DMS153 (cell line): Measurements from ENCODE around the gene CACNA1G.

Experiments
- DNase-seq: peaks from one replicate; lab custom pipeline; 2025; lab: John Stamatoyannopoulos, UW

CACNA1G gene

DNA sequence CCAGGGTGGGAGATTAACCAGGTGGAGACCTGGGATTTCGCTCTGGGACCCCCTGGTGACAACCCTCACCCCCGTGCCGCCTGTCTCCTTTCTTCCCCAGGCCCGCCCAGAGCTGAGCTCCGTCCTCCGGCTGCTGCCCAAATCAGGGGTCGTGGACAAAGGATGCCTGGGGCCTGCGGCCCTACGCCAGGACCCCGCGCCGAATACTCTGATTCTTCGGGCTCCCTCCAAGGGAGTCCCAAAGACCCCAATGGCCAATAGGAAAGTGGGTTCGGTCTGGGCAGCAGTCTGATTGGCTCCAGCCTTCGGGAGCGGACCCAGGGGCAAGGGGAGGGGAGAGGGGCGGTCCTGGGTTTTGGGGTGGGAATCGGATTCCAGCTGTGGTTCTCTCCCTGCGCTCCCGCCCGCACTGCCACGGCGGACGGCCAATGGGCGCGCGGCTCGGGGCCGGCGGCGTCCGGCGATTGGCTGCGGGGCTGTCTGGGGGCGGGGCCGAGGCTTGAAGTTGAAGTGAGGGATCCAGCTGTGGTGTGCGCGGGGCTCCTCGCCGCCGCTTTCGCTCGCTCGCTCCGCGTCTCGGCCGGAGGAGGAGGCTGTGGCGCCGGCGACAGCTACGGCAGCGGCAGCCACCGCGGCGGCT, at the start of gene CACNA1G:
TSS of gene CACNA1G (plus strand) at position 531 of the 640 bp plus-strand sequence. CDS start 745 bp downstream, outside the sequence.
- peak; percentile 62 for DNase-seq

- no peak for DNase-seq
Observed at GRCh38 chr17:50511058-50511457, 49.5 kb upstream of the CACNA1G start.

DNA sequence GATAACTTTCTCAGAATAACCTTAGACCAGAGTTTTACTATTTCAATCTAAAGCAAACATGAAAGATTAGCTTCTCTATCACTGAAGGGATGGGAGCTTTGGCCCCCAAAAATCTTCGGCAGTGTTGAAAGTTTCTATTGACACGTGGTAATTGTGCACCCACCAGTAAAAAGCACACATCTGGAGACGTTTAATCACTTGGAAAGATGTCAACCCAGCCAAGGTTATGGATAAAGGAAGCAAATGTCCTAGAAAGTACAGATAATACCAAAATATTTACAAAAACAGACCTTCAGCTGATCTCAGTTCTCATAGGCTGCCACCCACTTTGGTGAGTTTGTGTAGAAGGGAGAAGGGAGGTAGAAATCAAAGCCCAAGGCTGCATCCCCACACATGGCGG, 47.0 kb upstream of the CACNA1G start:
- no peak for DNase-seq

- DNase-seq = no peak
Observed at GRCh38 chr17:50514388-50514787, 46.1 kb upstream of the CACNA1G start.

GRCh38 chr17:50514936-50515702, 45.4 kb upstream of the CACNA1G start:
- DNase-seq = no peak

DNA sequence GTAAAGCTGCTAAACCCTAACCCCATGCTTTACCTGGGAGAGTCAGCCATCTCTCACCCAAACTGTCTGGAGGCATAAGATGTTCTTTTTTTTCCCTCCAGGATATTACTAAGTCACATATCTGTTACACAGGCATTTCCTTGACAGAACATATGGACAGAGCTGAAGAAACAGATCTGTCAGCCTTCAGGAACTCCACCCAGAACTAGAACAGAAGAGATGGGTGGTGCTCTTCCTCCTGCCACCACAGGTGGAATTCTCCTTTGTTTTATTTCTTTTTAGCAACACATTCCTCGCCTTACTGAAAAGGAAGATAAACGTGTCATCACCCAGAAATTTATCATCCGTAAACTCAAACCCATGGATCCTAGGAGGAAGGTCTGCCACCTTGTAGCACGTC, 43.5 kb upstream of the CACNA1G start:
- no peak for DNase-seq

DNA sequence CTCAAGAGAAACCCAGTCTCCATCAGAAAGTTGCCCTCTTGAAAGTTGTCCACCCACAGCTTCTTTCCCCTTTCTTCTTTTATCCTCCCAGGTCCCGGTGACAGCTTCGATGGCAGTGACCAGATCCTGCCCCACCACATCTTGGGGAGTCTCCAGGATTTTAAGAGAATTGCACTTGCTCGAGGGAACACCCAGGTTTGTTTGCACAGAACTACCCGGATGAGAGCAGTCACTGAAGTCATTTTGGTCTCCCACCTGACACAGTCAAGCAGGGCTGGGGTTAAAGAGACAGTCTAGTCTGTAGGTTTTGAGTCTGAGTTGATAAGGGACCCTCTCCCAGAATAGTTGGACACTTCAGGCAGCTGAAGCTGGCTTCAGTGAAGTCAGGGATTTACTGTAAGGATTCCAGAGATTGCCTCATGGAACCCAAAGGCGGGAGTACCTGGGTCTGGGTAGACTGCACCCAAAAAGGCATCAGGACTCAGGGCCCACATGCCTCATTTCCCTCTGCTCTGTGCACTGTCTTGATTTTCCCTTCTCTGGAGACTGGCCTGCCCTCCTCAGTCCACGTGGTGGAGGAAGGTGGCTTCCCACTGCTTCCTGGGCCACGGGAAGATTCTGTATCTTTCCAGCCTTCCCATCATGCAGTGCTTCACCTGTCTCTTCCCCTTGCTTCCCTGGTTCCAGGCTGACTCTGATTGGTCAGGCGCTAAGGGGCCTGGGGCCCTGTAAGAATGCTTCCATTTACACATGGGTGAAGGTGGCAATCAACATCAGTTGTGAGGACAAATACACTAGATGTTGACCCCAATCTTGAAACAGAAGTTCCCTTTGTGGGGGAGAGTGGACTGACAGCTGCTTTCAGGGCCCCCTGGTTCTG, 42.8 kb upstream of the CACNA1G start:
- no peak for DNase-seq

DNA sequence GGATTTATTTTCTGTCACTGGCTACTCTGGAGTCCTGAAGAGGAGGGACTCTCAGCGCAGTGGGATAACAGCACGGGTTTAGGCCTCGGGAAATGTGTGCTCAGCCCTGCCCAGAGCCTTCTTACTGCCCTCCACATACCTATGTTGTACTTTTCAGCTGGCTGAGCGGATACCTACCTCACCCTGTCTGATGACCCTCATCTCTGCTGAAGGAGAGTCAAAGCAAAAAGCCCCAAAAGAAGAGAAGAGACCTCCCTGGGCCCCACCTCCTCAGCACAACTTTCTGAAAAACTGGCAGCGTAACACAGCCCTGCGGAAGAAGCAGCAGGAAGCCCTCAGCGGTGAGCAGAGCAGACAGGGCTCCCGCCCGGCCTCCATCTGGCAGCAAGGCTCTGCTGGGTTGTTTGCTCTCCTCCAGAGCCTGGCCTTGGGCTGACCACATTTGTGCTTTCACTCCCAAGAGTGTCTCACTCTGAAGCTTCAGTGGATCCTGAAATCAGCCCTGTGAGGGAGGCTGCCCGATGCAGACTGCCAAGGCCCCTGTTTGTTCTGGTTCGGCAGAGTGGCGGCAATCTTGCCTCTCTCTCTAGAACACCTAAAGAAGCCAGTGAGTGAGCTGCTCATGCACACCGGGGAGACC, 42.0 kb upstream of the CACNA1G start:
- no peak for DNase-seq

GRCh38 chr17:50519141-50519834, 41.2 kb upstream of the CACNA1G start:
- DNase-seq = no peak

DNA sequence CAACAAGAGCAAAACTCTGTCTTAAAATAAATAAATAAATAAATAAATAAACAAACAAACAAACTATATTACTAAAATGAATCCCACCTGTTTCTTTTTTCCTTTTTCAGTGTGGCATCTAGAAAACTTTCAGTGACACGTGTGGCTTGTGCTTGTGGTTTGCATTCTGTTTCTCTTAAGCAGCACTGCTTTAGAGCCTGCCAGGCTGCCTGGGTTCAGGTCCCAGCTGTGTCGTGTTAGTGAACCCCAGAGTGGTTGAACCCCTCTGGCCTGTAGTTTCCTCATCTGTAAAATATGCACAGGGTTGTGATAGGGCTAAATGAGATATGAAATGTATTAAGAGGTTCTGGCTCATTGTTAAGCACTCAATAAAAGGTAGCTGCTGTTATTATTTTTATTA, 40.0 kb upstream of the CACNA1G start:
- DNase-seq = no peak

GRCh38 chr17:50521514-50521913, 39.0 kb upstream of the CACNA1G start:
- no peak for DNase-seq

DNA sequence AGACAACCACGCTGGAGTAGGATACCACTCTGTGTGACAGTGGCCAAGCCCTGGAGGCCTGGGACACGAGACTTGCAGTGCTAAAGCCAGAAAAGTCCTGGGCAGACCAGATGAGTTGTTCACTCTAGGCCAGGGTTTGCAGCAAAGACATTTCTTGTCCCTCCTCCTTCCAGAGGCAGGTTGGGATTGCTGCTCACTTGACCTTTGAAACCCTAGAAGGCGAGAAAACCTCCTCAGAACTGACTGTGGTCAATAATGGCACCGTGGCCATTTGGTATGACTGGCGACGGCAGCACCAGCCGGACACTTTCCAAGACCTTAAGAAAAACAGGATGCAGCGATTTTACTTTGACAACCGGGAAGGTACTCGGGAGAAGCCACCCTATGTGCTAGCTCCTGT, 37.7 kb upstream of the CACNA1G start:
- DNase-seq = no peak

DNA sequence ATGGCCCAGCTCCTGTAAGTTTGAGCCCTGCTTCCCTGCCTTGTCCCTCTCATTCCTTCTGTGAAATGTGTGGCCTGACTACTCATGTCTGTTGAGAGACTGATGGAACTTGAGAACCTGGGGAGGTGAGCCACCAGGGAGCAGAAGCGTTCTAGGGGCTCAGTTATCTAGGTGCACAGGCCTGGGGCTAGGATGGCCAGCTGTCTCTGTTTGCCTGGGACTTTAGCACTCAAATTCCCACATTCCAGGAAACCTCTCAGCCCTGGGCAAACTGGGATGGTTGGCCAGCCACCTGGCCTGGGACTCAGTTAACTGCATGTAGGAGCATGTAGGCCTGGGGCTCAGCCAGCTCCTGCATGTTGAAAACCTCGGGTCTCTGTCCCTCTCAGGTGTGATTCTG, 37.3 kb upstream of the CACNA1G start:
- DNase-seq = no peak

- no peak for DNase-seq
Observed at GRCh38 chr17:50524838-50525237, 35.7 kb upstream of the CACNA1G start.

GRCh38 chr17:50527155-50527762, 33.3 kb upstream of the CACNA1G start:
- no peak for DNase-seq

DNA sequence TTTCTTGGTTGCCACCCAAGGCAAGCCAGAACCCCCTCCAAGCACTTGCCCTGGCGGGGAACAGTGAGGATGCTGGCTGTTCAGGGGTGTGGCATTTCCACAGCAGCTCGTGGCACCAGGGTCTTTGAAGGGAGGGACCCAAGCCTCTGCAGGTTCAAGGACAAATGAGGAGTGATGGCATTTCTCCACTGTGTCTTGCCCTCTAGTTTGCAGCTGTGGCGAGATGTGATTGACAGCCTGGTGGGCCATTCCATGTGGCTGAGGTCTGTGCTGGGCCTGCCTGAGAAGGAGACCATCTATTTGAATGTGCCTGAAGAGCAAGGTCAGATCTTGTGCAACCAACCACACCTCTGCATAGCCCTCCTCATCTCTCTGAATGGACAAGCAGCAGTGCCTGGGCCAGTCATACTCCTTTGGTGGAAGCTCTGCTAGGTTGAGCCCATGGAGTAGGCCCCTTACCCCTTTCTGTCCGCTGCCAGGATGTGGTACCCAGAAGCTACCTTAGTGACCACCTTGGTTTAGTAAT, 32.5 kb upstream of the CACNA1G start:
- no peak for DNase-seq

- DNase-seq = no peak
Observed at GRCh38 chr17:50529849-50530248, 30.7 kb upstream of the CACNA1G start.

- no peak for DNase-seq
Observed at GRCh38 chr17:50531428-50532025, 29.0 kb upstream of the CACNA1G start.

DNA sequence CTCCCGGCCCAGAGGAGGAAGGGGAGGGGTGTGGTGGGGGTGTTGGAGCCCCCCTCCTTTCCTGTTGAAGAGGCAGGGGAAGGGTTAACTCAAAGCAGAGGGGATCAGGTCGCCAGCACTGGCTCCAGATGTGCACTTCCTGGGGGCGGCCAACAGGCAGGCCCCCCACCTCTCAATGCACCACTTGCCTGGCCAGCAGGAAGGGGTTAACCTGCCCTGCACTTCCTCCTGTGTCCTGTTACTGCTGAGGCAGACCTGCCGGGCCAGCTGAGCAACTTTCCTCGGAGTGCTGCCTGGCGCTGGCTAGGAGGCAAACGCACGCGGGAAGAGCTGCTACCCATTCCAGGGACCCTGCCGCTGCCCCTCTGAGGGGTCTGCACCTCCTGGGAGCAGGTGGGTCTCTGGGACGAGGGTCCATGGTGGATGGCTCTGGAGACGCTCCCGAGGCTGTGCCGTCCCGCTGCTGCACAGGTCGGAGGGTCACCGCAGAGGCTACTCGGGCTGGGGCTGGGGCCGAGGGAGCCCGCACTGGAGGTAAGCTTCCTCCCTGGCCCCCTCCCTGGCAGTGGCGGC, 28.0 kb upstream of the CACNA1G start, which contains the start of gene EPN3:
TSS of gene EPN3 (plus strand) at position 284 of the 573 bp plus-strand sequence. CDS start 3,822 bp downstream, outside the sequence.
- no peak for DNase-seq

GRCh38 chr17:50533185-50533584, 27.3 kb upstream of the CACNA1G start:
- DNase-seq = no peak
